H1 (cell line): ENCODE results near the gene PIK3R5. TPM values are rescaled to one million over a fixed set of nuclear protein-coding genes. Genes with fewer than 3 reads are reported as not detected.

Source experiments
- CTCF ChIA-PET: fragments of 300-600 bp; sonication (Branson Sonifier 250); formaldehyde crosslinking; loops from one replicate; lab custom pipeline; 2021; ENCODE audit not compliant: partially characterized antibody; lab: Charles Lee
- POLR2A ChIA-PET: fragments of 300-600 bp; sonication (Branson Sonifier 250); formaldehyde crosslinking; loops from one replicate; lab custom pipeline; 2021; ENCODE audit warnings: inconsistent platforms; ENCODE audit not compliant: partially characterized antibody; lab: Charles Lee
- DNase-seq, 2 experiments: peaks; one replicate each; pipeline versions ENCODE4 v3.0.0 to v3.0.0-alpha.2; 2010 to 2022; ENCODE audit warnings: low spot score in 2 of 2, low read depth in 1 of 2, mixed read lengths in 1 of 2
- FAIRE-seq: peaks from 2 replicates; lab custom pipeline; 2011; peaks lifted over from hg19 to GRCh38; lab: Jason Lieb, UNC
- H2AFZ ChIP-seq: 2 replicates; pipeline ENCODE4 v1.8.1; 2012; ENCODE audit warnings: low read length, inconsistent platforms
- H2AK5ac ChIP-seq: 2 replicates; pipeline ENCODE4 v1.6.1; 2013; ENCODE audit warnings: low read depth, low read length
- H2BK120ac ChIP-seq: replicated peaks from 2 replicates; pipeline ENCODE3; 2013; ENCODE audit warnings: low read depth, low read length, inconsistent platforms
- H2BK12ac ChIP-seq: 2 replicates; pipeline ENCODE4 v1.6.1; 2013; ENCODE audit warnings: low read depth, low read length
- H2BK15ac ChIP-seq: 2 replicates; pipeline ENCODE4 v1.6.1; 2013; ENCODE audit warnings: low read length
- H2BK20ac ChIP-seq: 2 replicates; pipeline ENCODE4 v1.6.1; 2013; ENCODE audit warnings: low read length
- H2BK5ac ChIP-seq: 2 replicates; pipeline ENCODE4 v1.6.1; 2013; ENCODE audit warnings: low read depth, low read length
- H3K14ac ChIP-seq: 2 replicates; pipeline ENCODE4 v1.6.1; 2013; ENCODE audit warnings: inconsistent platforms; ENCODE audit not compliant: insufficient read length
- H3K18ac ChIP-seq: 2 replicates; pipeline ENCODE4 v1.6.1; 2013; ENCODE audit warnings: low read length; ENCODE audit errors: extremely low read depth
- H3K23ac ChIP-seq: 2 replicates; pipeline ENCODE4 v1.6.1; 2013; ENCODE audit warnings: inconsistent platforms; ENCODE audit not compliant: insufficient read length
- H3K23me2 ChIP-seq: 2 replicates; pipeline ENCODE4 v1.6.1; 2013; ENCODE audit warnings: low read depth, low read length
- H3K27ac ChIP-seq: 2 replicates; pipeline ENCODE4 v1.6.1; 2011; ENCODE audit warnings: low read depth, low read length, inconsistent platforms
- H3K27me3 ChIP-seq, 4 experiments: replicated peaks in 1 of 4; 1 replicate in 1 of 4; 2 replicates in 3 of 4; pipeline versions ENCODE4 v1.6.1 to v1.8.1; 2011 to 2013; ENCODE audit warnings: low read length in 3 of 4, mild to moderate bottlenecking in 3 of 4, inconsistent platforms in 2 of 4, mixed read lengths in 2 of 4, moderate library complexity in 1 of 4; ENCODE audit not compliant: control insufficient read depth in 3 of 4, insufficient read depth in 3 of 4; ENCODE audit errors: extremely low read depth in 1 of 4
- H3K36me3 ChIP-seq, 4 experiments: 2 replicates each; pipeline versions ENCODE4 v1.6.1 to v1.8.1; 2011 to 2013; ENCODE audit warnings: mild to moderate bottlenecking in 4 of 4, low read length in 3 of 4, moderate library complexity in 2 of 4, control low read depth in 1 of 4, inconsistent platforms in 1 of 4; ENCODE audit not compliant: insufficient read depth in 4 of 4, control insufficient read depth in 2 of 4
- H3K4ac ChIP-seq: replicated peaks from 2 replicates; pipeline ENCODE3; 2013; ENCODE audit warnings: low read length, low read depth, mixed read lengths, inconsistent platforms; ENCODE audit not compliant: insufficient read length
- H3K4me1 ChIP-seq, 4 experiments: replicated peaks in 1 of 4; 1 replicate in 1 of 4; 2 replicates in 3 of 4; pipeline versions ENCODE4 v1.6.1 to v1.8.1; 2011 to 2013; ENCODE audit warnings: low read length in 3 of 4, inconsistent platforms in 2 of 4, mixed read lengths in 1 of 4; ENCODE audit not compliant: insufficient read depth in 4 of 4, control insufficient read depth in 3 of 4
- H3K4me2 ChIP-seq, 2 experiments: 2 replicates each; pipeline versions ENCODE4 v1.6.1 to v1.8.1; 2011 to 2013; ENCODE audit warnings: low read depth in 2 of 2, low read length in 2 of 2, control low read depth in 1 of 2, inconsistent platforms in 1 of 2, mild to moderate bottlenecking in 1 of 2; ENCODE audit not compliant: insufficient read depth in 1 of 2
- H3K4me3 ChIP-seq, 4 experiments: fragments of 200-600, 300-600 bp in 1 of 4; sonication (generic), shearing (Covaris generic), sonication (Bioruptor Twin) in 1 of 4; 2 replicates each; pipeline versions ENCODE4 v1.5.1 to v1.8.1; 2011 to 2016; ENCODE audit warnings: low read length in 4 of 4, low read depth in 3 of 4, control low read depth in 2 of 4, inconsistent platforms in 2 of 4, mild to moderate bottlenecking in 2 of 4, mixed read lengths in 1 of 4, moderate library complexity in 1 of 4; ENCODE audit not compliant: insufficient read depth in 2 of 4; ENCODE audit errors: extremely low read depth in 1 of 4
- H3K56ac ChIP-seq: replicated peaks from 2 replicates; pipeline ENCODE3; 2013; ENCODE audit warnings: low read depth, mild to moderate bottlenecking, mixed read lengths, low read length, inconsistent platforms; ENCODE audit not compliant: insufficient read length
- H3K79me1 ChIP-seq: 2 replicates; pipeline ENCODE4 v1.6.1; 2013; ENCODE audit warnings: low read depth, low read length, control low read depth
- H3K79me2 ChIP-seq, 2 experiments: 2 replicates each; pipeline versions ENCODE4 v1.6.1 to v1.8.1; 2012 to 2013; ENCODE audit warnings: low read length in 2 of 2, mild to moderate bottlenecking in 2 of 2, inconsistent platforms in 1 of 2; ENCODE audit not compliant: insufficient read depth in 2 of 2, control insufficient read depth in 1 of 2
- H3K9ac ChIP-seq, 4 experiments: replicated peaks in 1 of 4; 1 replicate in 1 of 4; 2 replicates in 3 of 4; pipeline versions ENCODE4 v1.6.1 to v1.8.1; 2011 to 2013; ENCODE audit warnings: low read depth in 3 of 4, low read length in 3 of 4, control low read depth in 2 of 4, mild to moderate bottlenecking in 2 of 4, moderate library complexity in 2 of 4, inconsistent platforms in 1 of 4; ENCODE audit errors: extremely low read depth in 1 of 4
- H3K9me3 ChIP-seq, 2 experiments: 2 replicates each; pipeline versions ENCODE4 v1.6.1 to v1.8.1; 2012 to 2013; ENCODE audit warnings: mild to moderate bottlenecking in 2 of 2, moderate library complexity in 2 of 2, control low read depth in 1 of 2, inconsistent platforms in 1 of 2, low read depth in 1 of 2, low read length in 1 of 2, mixed read lengths in 1 of 2; ENCODE audit not compliant: insufficient read depth in 2 of 2
- H4K20me1 ChIP-seq, 2 experiments: replicated peaks in 1 of 2; 2 replicates each; pipeline versions ENCODE3 to v1.8.1; 2011 to 2013; ENCODE audit warnings: inconsistent platforms in 2 of 2, low read length in 2 of 2, mild to moderate bottlenecking in 1 of 2; ENCODE audit not compliant: insufficient read depth in 2 of 2, control insufficient read depth in 1 of 2
- H4K5ac ChIP-seq: 2 replicates; pipeline ENCODE4 v1.6.1; 2013; ENCODE audit warnings: low read length, low read depth, mixed read lengths, inconsistent platforms; ENCODE audit not compliant: insufficient read length
- H4K8ac ChIP-seq: 2 replicates; pipeline ENCODE4 v1.8.0; 2013; ENCODE audit warnings: mild to moderate bottlenecking, moderate library complexity, low read length, inconsistent platforms; ENCODE audit not compliant: insufficient read depth; ENCODE audit errors: extremely low read depth
- H4K91ac ChIP-seq: replicated peaks from 2 replicates; pipeline ENCODE3; 2013; ENCODE audit warnings: low read length, mixed read lengths, inconsistent platforms; ENCODE audit not compliant: insufficient read length
- CEBPB ChIP-seq: IDR thresholded peaks from 2 replicates; pipeline ENCODE4 v1.6.1; 2012; ENCODE audit warnings: low read depth, low read length
- CHD2 ChIP-seq: IDR thresholded peaks from 2 replicates; pipeline ENCODE4 v1.6.1; 2012; ENCODE audit warnings: low read length, improper control_type of control experiment
- EGR1 ChIP-seq: IDR thresholded peaks from 2 replicates; pipeline ENCODE4 v1.6.1; 2011; ENCODE audit warnings: low read depth, low read length, borderline replicate concordance
- HDAC2 ChIP-seq, 2 experiments: fragments of 300-600 bp in 1 of 2; sonication (generic) in 1 of 2; IDR thresholded peaks; 2 replicates each; pipeline ENCODE4 v1.6.1; 2011 to 2012; ENCODE audit warnings: low read depth in 2 of 2, low read length in 2 of 2, mild to moderate bottlenecking in 2 of 2, moderate library complexity in 2 of 2, borderline replicate concordance in 1 of 2, inconsistent platforms in 1 of 2
- JUN ChIP-seq: IDR thresholded peaks from 2 replicates; pipeline ENCODE4 v1.6.1; 2011; ENCODE audit warnings: low read depth, mild to moderate bottlenecking, improper control_type of control experiment, low read length
- MAFK ChIP-seq: IDR thresholded peaks from 2 replicates; pipeline ENCODE4 v1.6.1; 2012; ENCODE audit warnings: low read depth, mild to moderate bottlenecking, improper control_type of control experiment, low read length
- POLR2A ChIP-seq, 2 experiments: IDR thresholded peaks; 1 replicate in 1 of 2; 2 replicates in 1 of 2; pipeline ENCODE4 v1.6.1; 2011; ENCODE audit warnings: low read depth in 2 of 2, low read length in 2 of 2, mild to moderate bottlenecking in 2 of 2; ENCODE audit errors: control extremely low read depth in 1 of 2
- RXRA ChIP-seq: IDR thresholded peaks from 2 replicates; pipeline ENCODE4 v1.6.1; 2011; ENCODE audit warnings: low read depth, mild to moderate bottlenecking, low read length, moderate library complexity; ENCODE audit not compliant: insufficient read depth
- SUZ12 ChIP-seq: fragments of 200-600 bp; sonication (generic); IDR thresholded peaks from 2 replicates; pipeline ENCODE4 v1.6.1; 2012; ENCODE audit warnings: mild to moderate bottlenecking, inconsistent platforms, low read length, moderate library complexity, mixed read lengths
- TAF7 ChIP-seq: optimal IDR thresholded peaks from 2 replicates; pipeline ENCODE3; 2011; ENCODE audit warnings: low read depth, mild to moderate bottlenecking, inconsistent platforms, low read length, moderate library complexity, borderline replicate concordance
- polyA plus RNA-seq, 7 experiments: library from polyadenylated mRNA; depleted of rRNA in 3 of 7; stranded (reverse) in 5 of 7; unstranded in 2 of 7; fragments of >200 nt in 5 of 7; fragments of 200-250 nt in 2 of 7; gene quantifications; 1 replicate in 5 of 7; 2 replicates in 1 of 7; 4 replicates in 1 of 7; pipeline versions ENCODE4 v1.2.1 to v1.2.3, GENCODE V29; 2011 to 2013; ENCODE audit warnings: missing spikeins in 2 of 7, mixed read lengths in 2 of 7
- total RNA-seq: library from RNA; stranded (reverse); fragmentation: NEBNext Ultra II Directional; extraction: Animal tissue kit (Norgen Biotek cat#: 25700); gene quantifications from 2 replicates; pipeline ENCODE4 v1.2.1, GENCODE V29; 2021
- TF ChIP-seq, protein P1 (sequence below): IDR thresholded peaks from 2 replicates; pipeline ENCODE4 v1.6.1; 2011; ENCODE audit warnings: low read length, improper control_type of control experiment

The PIK3R5 gene
- total and polyA plus RNA-seq, 2 of the 8 experiments (the other 6 are each of a cell fraction or from before 2014, with no cell fraction given) = 2.7 to 4.3 TPM

DNA sequence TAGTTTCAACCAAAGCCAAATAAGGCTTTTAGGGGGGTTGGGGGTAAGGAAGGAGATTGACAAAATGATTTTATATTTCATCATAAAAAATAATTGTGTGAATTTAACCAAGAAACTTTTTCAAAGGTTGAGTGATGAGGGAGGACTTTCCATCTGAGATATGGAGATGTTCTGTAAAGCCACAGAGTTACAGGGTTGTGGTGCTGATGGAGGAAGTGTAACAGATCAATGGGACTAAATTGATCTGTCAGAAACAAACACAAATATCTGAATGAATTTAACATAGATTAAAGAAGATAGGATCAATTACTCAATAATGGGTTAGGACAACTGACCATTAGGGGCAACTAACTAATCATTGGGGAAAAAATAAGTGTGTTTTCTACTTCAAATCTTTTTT lies 14.2 kb upstream of the PIK3R5 start:
- Histone ChIP-seq H3K18ac (no peak overlapping the region), H3K14ac (no peak overlapping the region), H3K4me1 (no peaks in the 10 kb centered on the region), H4K5ac (no peak overlapping the region), H3K4me2 (no peak overlapping the region), H3K79me2 (no peaks in the 10 kb centered on the region), H3K36me3 (no peaks in the 10 kb centered on the region), H3K79me1 (no peaks in the 10 kb centered on the region), H4K91ac (no peak overlapping the region), H2BK15ac (no peak overlapping the region), H3K27ac (no peak overlapping the region), H4K8ac (no peak overlapping the region), H3K23ac (no peak overlapping the region), H2AK5ac (no peak overlapping the region), H3K27me3 (no peaks in the 10 kb centered on the region), H2BK12ac (no peak overlapping the region), H3K9ac (no peak overlapping the region), H3K56ac (no peak overlapping the region), H2BK5ac (no peak overlapping the region), H4K20me1 (no peaks in the 10 kb centered on the region), H2AFZ (no peak overlapping the region), H2BK20ac (no peak overlapping the region), H3K9me3 (no peaks in the 10 kb centered on the region), H3K23me2 (no peaks in the 10 kb centered on the region), H3K4me3 (no peak overlapping the region), H2BK120ac (no peak overlapping the region), H3K4ac (no peak overlapping the region)
- FAIRE-seq (no peak), DNase-seq (no peak)
- ChIA-PET CTCF (no interaction called here), POLR2A (no interaction called here)
- TF ChIP-seq CEBPB (no peak), TAF7 (no peak), POLR2A (IDR thresholded peaks at IDR 0.05; ENCODE audit: control extremely low read depth in 1 of 2, low read depth in 2 of 2, low read length in 2 of 2) (no peak), RXRA (no peak), CHD2 (no peak), EGR1 (no peak), JUN (no peak), HDAC2 (IDR thresholded peaks at IDR 0.05; ENCODE audit: borderline replicate concordance in 1 of 2, low read depth in 2 of 2, low read length in 2 of 2) (no peak), MAFK (no peak), SUZ12 (no peak)
- TF ChIP-seq, protein P1, sequence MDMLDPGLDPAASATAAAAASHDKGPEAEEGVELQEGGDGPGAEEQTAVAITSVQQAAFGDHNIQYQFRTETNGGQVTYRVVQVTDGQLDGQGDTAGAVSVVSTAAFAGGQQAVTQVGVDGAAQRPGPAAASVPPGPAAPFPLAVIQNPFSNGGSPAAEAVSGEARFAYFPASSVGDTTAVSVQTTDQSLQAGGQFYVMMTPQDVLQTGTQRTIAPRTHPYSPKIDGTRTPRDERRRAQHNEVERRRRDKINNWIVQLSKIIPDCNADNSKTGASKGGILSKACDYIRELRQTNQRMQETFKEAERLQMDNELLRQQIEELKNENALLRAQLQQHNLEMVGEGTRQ = no peak
